Naive thymus-derived CD4-positive, alpha-beta T cell (primary cell): ENCODE data around the gene LPP. TPM values are rescaled to one million over a fixed set of nuclear protein-coding genes. Genes with fewer than 3 reads are reported as not detected.

Experiments used
- ATAC-seq: fragments of 150-1000 bp; cut with Tn5 transposase; 2 replicates; pipeline ENCODE4 v1.10.0; 2021; ENCODE audit warnings: mild to moderate bottlenecking, moderate library complexity
- CTCF ChIA-PET: fragments of 350-600 bp; sonication (Branson Sonifier 250); formaldehyde crosslinking; loops from one replicate; lab custom pipeline; 2021; ENCODE audit warnings: antibody characterized with exemption; lab: Charles Lee
- POLR2A ChIA-PET: fragments of 350-600 bp; sonication (Branson Sonifier 250); formaldehyde crosslinking; loops from one replicate; lab custom pipeline; 2021; ENCODE audit warnings: antibody characterized with exemption, inconsistent platforms; lab: Charles Lee
- DNase-seq, 9 donors: peaks; one replicate each; pipeline versions ENCODE4 v3.0.0 to v3.0.0-alpha.2; 2020 to 2022; ENCODE audit warnings: mixed read lengths in 1 of 9
- H3K27ac ChIP-seq: one replicate; pipeline ENCODE4 v1.7.0; 2013; ENCODE audit warnings: mild to moderate bottlenecking, low read depth, low read length, moderate library complexity
- H3K27me3 ChIP-seq, 2 donors: one replicate each; pipeline ENCODE4 v1.7.0; 2013; ENCODE audit warnings: low read length in 2 of 2, mild to moderate bottlenecking in 2 of 2, moderate library complexity in 2 of 2; ENCODE audit not compliant: control insufficient read depth in 2 of 2, insufficient read depth in 2 of 2
- H3K36me3 ChIP-seq, 3 experiments: 1 replicate in 2 of 3; 2 replicates in 1 of 3; pipeline ENCODE4 v1.7.0; 2013; ENCODE audit warnings: low read length in 3 of 3, mild to moderate bottlenecking in 3 of 3, moderate library complexity in 1 of 3; ENCODE audit not compliant: insufficient read depth in 3 of 3, control insufficient read depth in 2 of 3
- H3K4me1 ChIP-seq, 2 donors: one replicate each; pipeline ENCODE4 v1.7.0; 2013; ENCODE audit warnings: low read length in 2 of 2, mild to moderate bottlenecking in 2 of 2, moderate library complexity in 1 of 2; ENCODE audit not compliant: control insufficient read depth in 2 of 2, insufficient read depth in 2 of 2
- H3K4me3 ChIP-seq: 2 replicates; pipeline ENCODE4 v1.7.0; 2013; ENCODE audit warnings: mild to moderate bottlenecking, low read length
- H3K9me3 ChIP-seq, 3 experiments: 1 replicate in 2 of 3; 2 replicates in 1 of 3; pipeline ENCODE4 v1.7.0; 2013; ENCODE audit warnings: low read length in 3 of 3; ENCODE audit not compliant: control insufficient read depth in 2 of 3
- H3K27ac Mint-ChIP-seq, 9 donors: one replicate each; pipeline ENCODE4 v1.8.0; 2020 to 2022; ENCODE audit warnings: mixed read lengths in 9 of 9, mild to moderate bottlenecking in 8 of 9, moderate library complexity in 5 of 9, inconsistent platforms in 2 of 9
- H3K27me3 Mint-ChIP-seq, 5 donors: one replicate each; pipeline ENCODE4 v1.8.0; 2021 to 2022; ENCODE audit warnings: mixed read lengths in 5 of 5, mild to moderate bottlenecking in 1 of 5
- H3K36me3 Mint-ChIP-seq, 5 donors: one replicate each; pipeline ENCODE4 v1.8.0; 2020 to 2022; ENCODE audit warnings: mixed read lengths in 5 of 5, mild to moderate bottlenecking in 3 of 5, inconsistent platforms in 1 of 5
- H3K4me1 Mint-ChIP-seq, 7 donors: one replicate each; pipeline ENCODE4 v1.8.0; 2020 to 2022; ENCODE audit warnings: mixed read lengths in 7 of 7, mild to moderate bottlenecking in 3 of 7, inconsistent platforms in 1 of 7
- H3K4me3 Mint-ChIP-seq, 10 donors: one replicate each; pipeline ENCODE4 v1.8.0; 2020 to 2022; ENCODE audit warnings: mild to moderate bottlenecking in 10 of 10, mixed read lengths in 10 of 10, moderate library complexity in 6 of 10, inconsistent platforms in 2 of 10
- H3K9me3 Mint-ChIP-seq, 11 donors: one replicate each; pipeline ENCODE4 v1.8.0; 2020 to 2022; ENCODE audit warnings: mixed read lengths in 11 of 11, mild to moderate bottlenecking in 4 of 11, inconsistent platforms in 1 of 11, moderate library complexity in 1 of 11
- intact Hi-C, 2 donors: fragments of 100-400 bp; cut with micrococcal nuclease; formaldehyde crosslinking; loops; one replicate each; pipeline ENCODE4 v1.15.1; 2023
- polyA plus RNA-seq, 2 donors: library from polyadenylated mRNA; unstranded; fragments of 300-500 nt; fragmentation: Illumina TruSeq; gene quantifications; one replicate each; pipeline ENCODE4 v1.2.3, GENCODE V29; 2021
- total RNA-seq, 6 experiments: library from RNA in 5 of 6; stranded (reverse) in 5 of 6; gene quantifications; 1 replicate in 5 of 6; 2 replicates in 1 of 6; pipeline ENCODE4 v1.2.3 and lab custom pipeline; 2021 to 2026

The LPP gene
- total and polyA plus RNA-seq, 7 experiments from 2014 or later = 10.3 to 95.2 (median 19.5) TPM

GRCh38 chr3:188712991-188713390 lies 559.0 kb downstream of the LPP start:
- no peaks in the 10 kb centered on the region for H3K9me3 ChIP-seq
- intact Hi-C loops = no loop called here
- CTCF ChIA-PET = interaction anchor here (0.8 kb wide), 1 partner anchor 107 kb away, joined by 4 read pairs; no protein-coding TSS in a partner anchor
- Mint-ChIP-seq H3K27ac (no peak overlapping the region), H3K27me3 (no peaks in the 10 kb centered on the region), H3K4me3 (no peak overlapping the region), H3K36me3 (peaks cover 0 to 35% (median 16%) of the 10 kb centered on the region in 5 donors), H3K4me1 (peaks cover 0 to 5% (median 0%) of the 10 kb centered on the region in 7 donors), H3K9me3 (peaks cover 0 to 2% (median 0%) of the 10 kb centered on the region in 11 donors)
- no peak for ATAC-seq
- H3K36me3 ChIP-seq = no peaks in the 10 kb centered on the region
- POLR2A ChIA-PET = no interaction called here
- no peaks in the 10 kb centered on the region for H3K27me3 ChIP-seq
- no peaks in the 10 kb centered on the region for H3K4me1 ChIP-seq
- H3K27ac ChIP-seq = no peak overlapping the region
- no peak overlapping the region for H3K4me3 ChIP-seq
- DNase-seq = no peak

GRCh38 chr3:188719545-188719944 lies 565.6 kb downstream of the LPP start:
- Mint-ChIP-seq H3K27me3 (peaks cover 0 to 3% (median 0%) of the 10 kb centered on the region in 5 donors), H3K27ac (no peak overlapping the region), H3K9me3 (peaks cover 0 to 2% (median 0%) of the 10 kb centered on the region in 11 donors), H3K4me1 (peaks cover 0 to 14% (median 0%) of the 10 kb centered on the region in 7 donors), H3K36me3 (peaks cover 0 to 3% (median 0%) of the 10 kb centered on the region in 5 donors), H3K4me3 (no peak overlapping the region)
- no peak overlapping the region for H3K4me3 ChIP-seq
- ATAC-seq = no peak
- no peaks in the 10 kb centered on the region for H3K27me3 ChIP-seq
- intact Hi-C loops = no loop called here
- ChIA-PET CTCF (no interaction called here), POLR2A (no interaction called here)
- no peak overlapping the region for H3K27ac ChIP-seq
- no peak for DNase-seq
- no peaks in the 10 kb centered on the region for H3K9me3 ChIP-seq
- no peaks in the 10 kb centered on the region for H3K4me1 ChIP-seq
- no peaks in the 10 kb centered on the region for H3K36me3 ChIP-seq

DNA sequence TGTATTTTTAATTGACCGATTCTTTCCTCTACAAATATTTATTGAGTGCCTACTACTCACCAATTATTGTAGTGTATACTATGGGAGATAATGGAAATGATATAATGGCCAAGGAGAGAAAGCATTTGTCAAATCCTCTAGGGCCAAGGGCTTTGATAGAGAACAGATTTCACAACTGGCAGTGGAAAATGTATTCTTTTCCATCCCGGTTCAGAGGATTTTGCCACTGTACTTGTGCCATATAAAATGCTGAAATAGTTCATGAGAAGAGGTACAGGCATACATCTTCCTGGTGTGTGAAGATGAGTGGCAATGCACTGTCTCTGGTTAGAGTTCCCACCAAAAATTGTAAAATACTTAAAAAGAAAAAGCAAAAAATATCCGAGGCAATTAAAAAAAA lies 566.3 kb downstream of the LPP start:
- H3K9me3 ChIP-seq = no peaks in the 10 kb centered on the region
- no peak overlapping the region for H3K4me3 ChIP-seq
- H3K36me3 ChIP-seq = no peaks in the 10 kb centered on the region
- intact Hi-C loops = no loop called here
- POLR2A ChIA-PET = no interaction called here
- no peak for ATAC-seq
- peaks cover 0 to 3% (median 0%) of the 10 kb centered on the region in 5 donors for H3K36me3 Mint-ChIP-seq
- DNase-seq = no peak
- no peak overlapping the region for H3K27ac ChIP-seq
- H3K4me3 Mint-ChIP-seq = no peak overlapping the region
- CTCF ChIA-PET = interaction anchor here (0.7 kb wide), 1 partner anchor 84 kb away, joined by 4 read pairs; no protein-coding TSS in a partner anchor
- peaks cover 0 to 2% (median 0%) of the 10 kb centered on the region in 11 donors for H3K9me3 Mint-ChIP-seq
- peaks cover 0 to 14% (median 0%) of the 10 kb centered on the region in 7 donors for H3K4me1 Mint-ChIP-seq
- no peak overlapping the region for H3K27ac Mint-ChIP-seq
- no peaks in the 10 kb centered on the region for H3K27me3 ChIP-seq
- H3K27me3 Mint-ChIP-seq = peaks cover 0 to 3% (median 0%) of the 10 kb centered on the region in 5 donors
- no peaks in the 10 kb centered on the region for H3K4me1 ChIP-seq

GRCh38 chr3:188720636-188721035 lies 566.7 kb downstream of the LPP start:
- Mint-ChIP-seq H3K4me3 (no peak overlapping the region), H3K9me3 (peaks cover 0 to 2% (median 0%) of the 10 kb centered on the region in 11 donors), H3K4me1 (peaks cover 0 to 14% (median 0%) of the 10 kb centered on the region in 7 donors), H3K36me3 (peaks cover 0 to 4% (median 0%) of the 10 kb centered on the region in 5 donors), H3K27me3 (peaks cover 0 to 3% (median 0%) of the 10 kb centered on the region in 5 donors), H3K27ac (no peak overlapping the region)
- Histone ChIP-seq H3K4me1 (no peaks in the 10 kb centered on the region), H3K36me3 (no peaks in the 10 kb centered on the region), H3K9me3 (no peaks in the 10 kb centered on the region), H3K27ac (no peak overlapping the region), H3K27me3 (no peaks in the 10 kb centered on the region), H3K4me3 (no peak overlapping the region)
- no peak for DNase-seq
- peak; percentile 57 for ATAC-seq
- POLR2A ChIA-PET = no interaction called here
- intact Hi-C loops = no loop called here
- CTCF ChIA-PET = interaction anchor here (0.7 kb wide), 1 partner anchor 84 kb away, joined by 4 read pairs; no protein-coding TSS in a partner anchor

DNA sequence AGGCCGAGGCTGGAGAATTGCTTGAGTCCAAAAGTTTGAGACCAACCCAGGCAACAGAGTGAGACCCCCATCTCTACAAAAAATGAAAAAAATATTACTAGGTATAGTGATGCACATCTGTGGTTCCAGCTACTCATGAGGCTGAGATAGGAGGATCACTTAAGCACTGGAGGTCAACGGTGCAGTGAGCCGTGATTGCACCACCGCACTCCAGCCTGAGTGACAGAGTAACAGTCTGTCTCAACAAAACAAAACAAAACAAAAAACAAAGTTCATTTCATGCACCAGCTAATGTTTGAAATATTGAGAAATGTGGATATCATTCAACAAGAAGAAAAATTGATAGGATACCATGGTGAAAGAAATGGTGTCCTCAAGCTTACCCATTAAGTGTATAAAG lies 567.4 kb downstream of the LPP start:
- Mint-ChIP-seq H3K4me3 (no peak overlapping the region), H3K36me3 (peaks cover 0 to 8% (median 0%) of the 10 kb centered on the region in 5 donors), H3K9me3 (peaks cover 0 to 2% (median 0%) of the 10 kb centered on the region in 11 donors), H3K4me1 (peaks cover 0 to 14% (median 0%) of the 10 kb centered on the region in 7 donors), H3K27me3 (peaks cover 0 to 3% (median 0%) of the 10 kb centered on the region in 5 donors), H3K27ac (no peak overlapping the region)
- intact Hi-C loops = no loop called here
- ATAC-seq (no peak), DNase-seq (no peak)
- Histone ChIP-seq H3K27me3 (no peaks in the 10 kb centered on the region), H3K4me3 (no peak overlapping the region), H3K4me1 (no peaks in the 10 kb centered on the region), H3K36me3 (no peaks in the 10 kb centered on the region), H3K9me3 (no peaks in the 10 kb centered on the region), H3K27ac (no peak overlapping the region)
- CTCF ChIA-PET = no interaction called here
- POLR2A ChIA-PET = no interaction called here

DNA sequence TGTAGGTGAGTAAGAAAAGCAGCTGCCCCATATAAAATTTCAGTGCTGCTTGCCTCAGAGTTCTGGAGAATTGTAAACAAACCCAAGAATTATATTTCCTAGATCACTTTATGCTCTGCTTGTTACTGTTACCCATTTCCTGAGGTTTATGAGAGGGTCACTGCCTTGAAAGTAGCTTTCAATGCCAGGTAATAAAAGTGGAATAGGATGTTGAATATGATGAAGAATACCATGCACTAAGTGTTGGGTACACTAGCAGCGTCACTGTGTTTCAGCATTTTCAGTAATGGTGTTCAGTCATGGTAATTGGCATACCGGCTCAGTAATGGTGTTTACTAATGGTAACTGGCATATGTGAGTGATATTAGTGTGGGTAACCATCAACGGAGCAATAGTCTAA lies 568.0 kb downstream of the LPP start:
- peaks cover 0 to 3% (median 0%) of the 10 kb centered on the region in 5 donors for H3K27me3 Mint-ChIP-seq
- peaks cover 0 to 2% (median 0%) of the 10 kb centered on the region in 11 donors for H3K9me3 Mint-ChIP-seq
- no peak overlapping the region for H3K4me3 Mint-ChIP-seq
- no peaks in the 10 kb centered on the region for H3K36me3 ChIP-seq
- H3K9me3 ChIP-seq = no peaks in the 10 kb centered on the region
- peaks cover 0 to 8% (median 0%) of the 10 kb centered on the region in 5 donors for H3K36me3 Mint-ChIP-seq
- no peak overlapping the region for H3K27ac Mint-ChIP-seq
- no peaks in the 10 kb centered on the region for H3K4me1 ChIP-seq
- no peak overlapping the region for H3K27ac ChIP-seq
- peaks cover 0 to 14% (median 0%) of the 10 kb centered on the region in 7 donors for H3K4me1 Mint-ChIP-seq
- POLR2A ChIA-PET = no interaction called here
- no peak overlapping the region for H3K4me3 ChIP-seq
- no peaks in the 10 kb centered on the region for H3K27me3 ChIP-seq
- DNase-seq (no peak), ATAC-seq (no peak)
- intact Hi-C loops = no loop called here
- CTCF ChIA-PET = no interaction called here

GRCh38 chr3:188722963-188723362 lies 569.0 kb downstream of the LPP start:
- H3K9me3 Mint-ChIP-seq = no peaks in the 10 kb centered on the region
- Histone ChIP-seq H3K4me3 (no peak overlapping the region), H3K36me3 (no peaks in the 10 kb centered on the region), H3K27me3 (no peaks in the 10 kb centered on the region), H3K27ac (no peak overlapping the region), H3K9me3 (no peaks in the 10 kb centered on the region), H3K4me1 (no peaks in the 10 kb centered on the region)
- H3K4me3 Mint-ChIP-seq = no peak overlapping the region
- H3K4me1 Mint-ChIP-seq = peaks cover 0 to 19% (median 4%) of the 10 kb centered on the region in 7 donors
- DNase-seq (no peak), ATAC-seq (no peak)
- intact Hi-C loops = no loop called here
- H3K27ac Mint-ChIP-seq = no peak overlapping the region
- peaks cover 0 to 3% (median 0%) of the 10 kb centered on the region in 5 donors for H3K27me3 Mint-ChIP-seq
- peaks cover 0 to 5% (median 0%) of the 10 kb centered on the region in 5 donors for H3K36me3 Mint-ChIP-seq
- ChIA-PET CTCF (no interaction called here), POLR2A (no interaction called here)
